ENCODE results near the gene HOXA3.
A peak's percentile ranks its signal among the peaks of the same experiment; 100 is the strongest.

DNA sequence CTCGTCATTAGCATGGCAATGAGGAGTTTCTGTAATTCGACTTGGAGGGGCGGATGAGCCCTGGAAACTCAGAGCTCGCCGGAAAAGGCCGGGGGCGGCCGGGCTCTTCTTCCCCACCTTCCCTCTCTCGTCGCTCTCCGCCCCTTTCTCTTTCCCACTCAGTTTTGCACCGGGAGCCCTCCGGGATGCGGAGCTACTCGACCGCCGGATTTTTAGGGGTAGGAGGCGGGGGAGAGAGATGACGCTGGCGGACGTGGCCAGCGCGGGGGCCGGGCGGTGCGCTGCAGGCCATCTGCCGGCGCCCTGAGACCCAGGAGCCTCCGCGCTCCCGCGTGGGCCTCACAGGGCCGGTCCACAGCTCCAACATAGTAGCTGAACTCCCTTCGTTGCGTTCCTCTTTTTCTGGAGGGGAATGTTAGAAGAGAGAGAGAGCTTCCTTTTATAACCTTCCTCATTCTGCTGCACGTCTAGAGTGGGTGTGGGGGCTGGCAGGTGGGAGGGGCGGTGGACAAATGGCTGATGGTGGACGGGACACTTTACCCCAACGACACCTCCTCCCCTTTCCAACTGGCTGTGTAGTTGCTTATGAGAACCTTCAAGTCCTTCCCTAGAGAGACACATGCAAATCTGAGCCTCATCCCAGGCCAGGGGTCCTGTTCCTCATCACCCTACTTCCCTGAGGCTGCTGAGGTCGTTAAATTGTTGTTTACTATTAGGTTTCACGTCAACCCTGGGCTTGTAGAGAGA is 55.4 kb downstream of the HOXA3 start:
- peak in 1 of 3 donors; percentile 13 for TF ChIP-seq POLR2A (IDR thresholded peaks at IDR 0.05)
- TF ChIP-seq, protein P1, sequence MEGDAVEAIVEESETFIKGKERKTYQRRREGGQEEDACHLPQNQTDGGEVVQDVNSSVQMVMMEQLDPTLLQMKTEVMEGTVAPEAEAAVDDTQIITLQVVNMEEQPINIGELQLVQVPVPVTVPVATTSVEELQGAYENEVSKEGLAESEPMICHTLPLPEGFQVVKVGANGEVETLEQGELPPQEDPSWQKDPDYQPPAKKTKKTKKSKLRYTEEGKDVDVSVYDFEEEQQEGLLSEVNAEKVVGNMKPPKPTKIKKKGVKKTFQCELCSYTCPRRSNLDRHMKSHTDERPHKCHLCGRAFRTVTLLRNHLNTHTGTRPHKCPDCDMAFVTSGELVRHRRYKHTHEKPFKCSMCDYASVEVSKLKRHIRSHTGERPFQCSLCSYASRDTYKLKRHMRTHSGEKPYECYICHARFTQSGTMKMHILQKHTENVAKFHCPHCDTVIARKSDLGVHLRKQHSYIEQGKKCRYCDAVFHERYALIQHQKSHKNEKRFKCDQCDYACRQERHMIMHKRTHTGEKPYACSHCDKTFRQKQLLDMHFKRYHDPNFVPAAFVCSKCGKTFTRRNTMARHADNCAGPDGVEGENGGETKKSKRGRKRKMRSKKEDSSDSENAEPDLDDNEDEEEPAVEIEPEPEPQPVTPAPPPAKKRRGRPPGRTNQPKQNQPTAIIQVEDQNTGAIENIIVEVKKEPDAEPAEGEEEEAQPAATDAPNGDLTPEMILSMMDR (IDR thresholded peaks at IDR 0.05 in 8 of 11, conservative IDR thresholded peaks at IDR 0.05 in 3 of 11) = no peak

Data from spleen (tissue), 7 donors.